ENCODE measurements around the gene ETV6. TPM values are rescaled to one million over a fixed set of nuclear protein-coding genes. Genes with fewer than 3 reads are reported as not detected.
A peak's percentile ranks its signal among the peaks of the same experiment; 100 is the strongest.

ETV6 gene
- total RNA-seq, 2 experiments from 2014 or later: 28.5 to 30.2 TPM

- H3K27ac ChIP-seq (ENCODE audit: low read depth in 1 of 2, low read length in 2 of 2): peak overlapping the region; percentile 61 to 68
- no peaks in the 10 kb centered on the region for H3K9me3 Mint-ChIP-seq
Measured at GRCh38 chr12:11731042-11731357, 81.5 kb downstream of the ETV6 start.

DNA sequence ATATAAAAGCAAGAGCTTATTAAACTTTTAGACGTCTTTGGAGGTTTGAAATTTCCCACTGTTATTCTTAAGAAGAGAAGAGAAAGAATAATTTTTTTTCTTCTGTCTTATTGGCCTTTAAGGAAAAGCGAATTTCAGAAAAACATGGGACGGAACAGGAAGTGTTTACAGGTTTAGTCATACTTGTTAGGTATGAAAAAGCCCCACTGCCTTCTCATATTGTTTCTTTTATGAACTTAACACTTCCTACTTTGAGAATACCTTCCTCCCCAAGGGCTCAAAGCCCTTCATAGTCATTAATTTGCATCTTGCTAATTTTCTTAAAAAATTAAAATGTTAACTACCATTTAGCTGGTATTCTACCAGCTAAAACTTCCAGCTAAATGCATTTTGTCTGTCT lies 82.0 kb downstream of the ETV6 start:
- DNase-seq (peak in 3 of 14 experiments; percentile 41 to 58 (median 56)), ATAC-seq (ENCODE audit: poor library complexity) (peak; percentile 50)
- ChIA-PET POLR2A (interaction anchor here (0.8 to 1.8 kb wide), 5 partner anchors 31 to 301 kb away, joined by 3 to 9 read pairs (median 4); partner anchors contain the start of gene ETV6), CTCF (interaction anchor here (0.6 kb wide), 1 partner anchor 109 kb away, joined by 3 read pairs; no protein-coding TSS in a partner anchor)
- Histone ChIP-seq H3K36me3 (ENCODE audit: insufficient read depth, low read length) (no peaks in the 10 kb centered on the region), H3K4me3 (ENCODE audit: low read length) (peak overlapping the region; percentile 28), H3K27me3 (ENCODE audit: control insufficient read depth in 1 of 2, insufficient read depth in 2 of 2, low read length in 2 of 2) (no peaks in the 10 kb centered on the region), H3K9me3 (ENCODE audit: control insufficient read depth in 1 of 2, insufficient read depth in 1 of 2, low read length in 2 of 2) (no peaks in the 10 kb centered on the region), H3K4me1 (ENCODE audit: insufficient read depth, low read length) (peaks cover 50% of the 10 kb centered on the region), H3K27ac (ENCODE audit: low read depth in 1 of 2, low read length in 2 of 2) (peak overlapping the region; percentile 61 to 68)
- Mint-ChIP-seq H3K27ac (peak overlapping the region; percentile 92), H3K4me1 (ENCODE audit: low read depth) (peaks cover 73% of the 10 kb centered on the region), H3K4me3 (peak overlapping the region; percentile 53), H3K27me3 (no peaks in the 10 kb centered on the region), H3K36me3 (ENCODE audit: low read depth) (peaks cover 3% of the 10 kb centered on the region), H3K9me3 (no peaks in the 10 kb centered on the region)
- intact Hi-C loops (cut with DNase I, micrococcal nuclease): loop anchor here in 1 of 2 experiments (5.0 kb wide), 1 partner anchor 36 kb away; no protein-coding TSS in a partner anchor
- TF ChIP-seq, protein P1, sequence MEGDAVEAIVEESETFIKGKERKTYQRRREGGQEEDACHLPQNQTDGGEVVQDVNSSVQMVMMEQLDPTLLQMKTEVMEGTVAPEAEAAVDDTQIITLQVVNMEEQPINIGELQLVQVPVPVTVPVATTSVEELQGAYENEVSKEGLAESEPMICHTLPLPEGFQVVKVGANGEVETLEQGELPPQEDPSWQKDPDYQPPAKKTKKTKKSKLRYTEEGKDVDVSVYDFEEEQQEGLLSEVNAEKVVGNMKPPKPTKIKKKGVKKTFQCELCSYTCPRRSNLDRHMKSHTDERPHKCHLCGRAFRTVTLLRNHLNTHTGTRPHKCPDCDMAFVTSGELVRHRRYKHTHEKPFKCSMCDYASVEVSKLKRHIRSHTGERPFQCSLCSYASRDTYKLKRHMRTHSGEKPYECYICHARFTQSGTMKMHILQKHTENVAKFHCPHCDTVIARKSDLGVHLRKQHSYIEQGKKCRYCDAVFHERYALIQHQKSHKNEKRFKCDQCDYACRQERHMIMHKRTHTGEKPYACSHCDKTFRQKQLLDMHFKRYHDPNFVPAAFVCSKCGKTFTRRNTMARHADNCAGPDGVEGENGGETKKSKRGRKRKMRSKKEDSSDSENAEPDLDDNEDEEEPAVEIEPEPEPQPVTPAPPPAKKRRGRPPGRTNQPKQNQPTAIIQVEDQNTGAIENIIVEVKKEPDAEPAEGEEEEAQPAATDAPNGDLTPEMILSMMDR (IDR thresholded peaks at IDR 0.05): no peak

More at GRCh38 chr12:11731042-11731357, 81.5 kb downstream of the ETV6 start:
- ChIA-PET POLR2A (interaction anchor here (1.2 to 1.8 kb wide), 2 partner anchors 32 to 81 kb away, joined by 5 to 9 read pairs; partner anchors contain the start of gene ETV6), CTCF (interaction anchor here (0.6 kb wide), 1 partner anchor 109 kb away, joined by 3 read pairs; no protein-coding TSS in a partner anchor)
- no peaks in the 10 kb centered on the region for H3K27me3 Mint-ChIP-seq
- peak overlapping the region; percentile 53 for H3K4me3 Mint-ChIP-seq
- Histone ChIP-seq H3K9me3 (ENCODE audit: control insufficient read depth in 1 of 2, insufficient read depth in 1 of 2, low read length in 2 of 2) (no peaks in the 10 kb centered on the region), H3K4me3 (ENCODE audit: low read length) (no peak overlapping the region), H3K4me1 (ENCODE audit: insufficient read depth, low read length) (peaks cover 54% of the 10 kb centered on the region), H3K36me3 (ENCODE audit: insufficient read depth, low read length) (no peaks in the 10 kb centered on the region), H3K27me3 (ENCODE audit: control insufficient read depth in 1 of 2, insufficient read depth in 2 of 2, low read length in 2 of 2) (no peaks in the 10 kb centered on the region)
- intact Hi-C loops (cut with DNase I, micrococcal nuclease): loop anchor here in 1 of 2 experiments (5.0 kb wide), 1 partner anchor 36 kb away; no protein-coding TSS in a partner anchor
- TF ChIP-seq, protein P1 (IDR thresholded peaks at IDR 0.05): no peak
- H3K4me1 Mint-ChIP-seq (ENCODE audit: low read depth): peaks cover 73% of the 10 kb centered on the region
- peak; percentile 5 for ATAC-seq (ENCODE audit: poor library complexity)
- H3K36me3 Mint-ChIP-seq (ENCODE audit: low read depth): peaks cover 2% of the 10 kb centered on the region
- peak overlapping the region; percentile 92 for H3K27ac Mint-ChIP-seq
- DNase-seq: no peak

DNA sequence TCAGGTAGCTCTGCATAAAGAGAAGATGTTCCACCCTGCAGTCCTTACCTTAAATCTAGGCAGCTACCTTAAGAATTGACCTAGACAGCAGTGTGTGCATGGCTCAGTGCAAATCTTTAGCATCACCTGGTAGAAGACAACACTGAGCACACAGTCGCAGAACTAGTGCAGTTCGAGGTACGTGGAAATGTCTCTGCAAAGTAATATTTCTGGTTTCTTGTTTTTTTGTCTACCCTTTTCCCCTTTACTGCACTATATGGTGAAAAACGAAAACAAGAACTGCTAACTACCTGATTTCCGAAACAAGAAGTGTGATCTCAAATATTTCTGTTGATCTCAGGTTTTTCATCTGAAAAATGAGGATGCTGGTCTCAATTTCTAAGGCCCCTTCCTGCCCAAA lies 82.5 kb downstream of the ETV6 start:
- Mint-ChIP-seq H3K27me3 (no peaks in the 10 kb centered on the region), H3K4me1 (ENCODE audit: low read depth) (peaks cover 72% of the 10 kb centered on the region), H3K9me3 (no peaks in the 10 kb centered on the region), H3K27ac (peak overlapping the region; percentile 92), H3K36me3 (ENCODE audit: low read depth) (peaks cover 3% of the 10 kb centered on the region), H3K4me3 (peak overlapping the region; percentile 53)
- ATAC-seq (ENCODE audit: poor library complexity) (peak; percentile 27), DNase-seq (peak in 2 of 14 experiments; percentile 18 to 30)
- CTCF ChIA-PET: interaction anchor here (1.2 kb wide), 1 partner anchor 13 kb away, joined by 4 read pairs; no protein-coding TSS in a partner anchor
- no peaks in the 10 kb centered on the region for H3K36me3 ChIP-seq (ENCODE audit: insufficient read depth, low read length)
- no peaks in the 10 kb centered on the region for H3K27me3 ChIP-seq (ENCODE audit: control insufficient read depth in 1 of 2, insufficient read depth in 2 of 2, low read length in 2 of 2)
- intact Hi-C loops (cut with DNase I, micrococcal nuclease): loop anchor here in 1 of 2 experiments (5.0 kb wide), 1 partner anchor 35 kb away; no protein-coding TSS in a partner anchor
- POLR2A ChIA-PET: interaction anchor here (0.8 to 1.8 kb wide), 6 partner anchors 31 to 301 kb away, joined by 3 to 9 read pairs (median 4); partner anchors contain the start of gene ETV6
- H3K27ac ChIP-seq (ENCODE audit: low read depth in 1 of 2, low read length in 2 of 2): peak overlapping the region; percentile 61 to 68
- no peaks in the 10 kb centered on the region for H3K9me3 ChIP-seq (ENCODE audit: control insufficient read depth in 1 of 2, insufficient read depth in 1 of 2, low read length in 2 of 2)
- H3K4me1 ChIP-seq (ENCODE audit: insufficient read depth, low read length): peaks cover 45% of the 10 kb centered on the region
- TF ChIP-seq, protein P1 (IDR thresholded peaks at IDR 0.05): no peak
- H3K4me3 ChIP-seq (ENCODE audit: low read length): peak overlapping the region; percentile 28
